WTC11 (cell line): ENCODE measurements around the gene TRIM7. TPM values are rescaled to one million over a fixed set of nuclear protein-coding genes. Genes with fewer than 3 reads are reported as not detected.

Source experiments
- ATAC-seq: fragments of 200-7000 bp; cut with Tn5 transposase; 2 replicates; pipeline ENCODE4 v1.10.0; 2021; ENCODE audit warnings: mild to moderate bottlenecking, moderate library complexity
- CTCF ChIA-PET: fragments of 300-600 bp; sonication (Branson Sonifier 250); formaldehyde crosslinking; loops from one replicate; lab custom pipeline; 2021; ENCODE audit warnings: antibody characterized with exemption; lab: Charles Lee
- POLR2A ChIA-PET: fragments of 350-600 bp; sonication (Branson Sonifier 250); formaldehyde crosslinking; loops from one replicate; lab custom pipeline; 2021; ENCODE audit warnings: antibody characterized with exemption; lab: Charles Lee
- DNase-seq: peaks from one replicate; pipeline ENCODE4 v3.0.0; 2021; ENCODE audit warnings: low spot score
- H3K27ac Mint-ChIP-seq: 2 replicates; pipeline ENCODE4 v1.8.0; 2021; ENCODE audit warnings: mixed read lengths
- H3K27me3 Mint-ChIP-seq: 2 replicates; pipeline ENCODE4 v1.8.0; 2021; ENCODE audit warnings: low read depth, mild to moderate bottlenecking, moderate library complexity, mixed read lengths
- H3K36me3 Mint-ChIP-seq: 2 replicates; pipeline ENCODE4 v1.8.0; 2021; ENCODE audit warnings: mixed read lengths
- H3K4me1 Mint-ChIP-seq: 2 replicates; pipeline ENCODE4 v1.8.0; 2022; ENCODE audit warnings: mixed read lengths
- H3K4me3 Mint-ChIP-seq: 2 replicates; pipeline ENCODE4 v1.8.0; 2021; ENCODE audit warnings: mild to moderate bottlenecking, moderate library complexity, mixed read lengths
- H3K9me3 Mint-ChIP-seq: 2 replicates; pipeline ENCODE4 v1.8.0; 2021; ENCODE audit warnings: mixed read lengths
- ATF1 ChIP-seq: sonication (generic); formaldehyde crosslinking; IDR thresholded peaks from 2 replicates; pipeline ENCODE4 v1.8.1; 2023; ENCODE audit warnings: mild to moderate bottlenecking, moderate library complexity, missing genetic modification reagents
- CDX4 ChIP-seq: fragments of 250-450 bp; sonication (Bioruptor Pico); IDR thresholded peaks from 2 replicates; pipeline ENCODE4 v1.9.0; 2021; ENCODE audit warnings: moderate library complexity, mild to moderate bottlenecking, inconsistent platforms, borderline replicate concordance
- FOXP1 ChIP-seq: sonication (generic); formaldehyde crosslinking; IDR thresholded peaks from 2 replicates; pipeline ENCODE4 v1.8.0; 2022; ENCODE audit warnings: missing genetic modification reagents, mild to moderate bottlenecking, moderate library complexity, borderline replicate concordance
- FOXP4 ChIP-seq: sonication (generic); formaldehyde crosslinking; IDR thresholded peaks from 2 replicates; pipeline ENCODE4 v1.8.0; 2022; ENCODE audit warnings: mild to moderate bottlenecking, missing genetic modification reagents
- HMGXB4 ChIP-seq: sonication (generic); formaldehyde crosslinking; IDR thresholded peaks from 2 replicates; pipeline ENCODE4 v1.8.1; 2023; ENCODE audit warnings: mild to moderate bottlenecking, moderate library complexity, missing genetic modification reagents
- IRF2 ChIP-seq: sonication (generic); formaldehyde crosslinking; IDR thresholded peaks from 2 replicates; pipeline ENCODE4 v1.8.0; 2022; ENCODE audit warnings: low read depth, missing genetic modification reagents, borderline replicate concordance
- JAZF1 ChIP-seq: fragments of 250-450 bp; sonication (Bioruptor Pico); IDR thresholded peaks from 2 replicates; pipeline ENCODE4 v1.9.0; 2021; ENCODE audit warnings: moderate library complexity, mild to moderate bottlenecking, inconsistent platforms
- MAX ChIP-seq: sonication (generic); formaldehyde crosslinking; IDR thresholded peaks from 2 replicates; pipeline ENCODE4 v1.8.0; 2022; ENCODE audit warnings: mild to moderate bottlenecking, missing genetic modification reagents
- MYBL2 ChIP-seq: sonication (generic); formaldehyde crosslinking; IDR thresholded peaks from 2 replicates; pipeline ENCODE4 v1.8.1; 2023; ENCODE audit warnings: mild to moderate bottlenecking, moderate library complexity, missing genetic modification reagents
- NFYB ChIP-seq: sonication (generic); formaldehyde crosslinking; conservative IDR thresholded peaks from 2 replicates; pipeline ENCODE4 v1.8.0; 2022; ENCODE audit warnings: low read depth, missing genetic modification reagents
- NR1H2 ChIP-seq: sonication (generic); formaldehyde crosslinking; IDR thresholded peaks from 2 replicates; pipeline ENCODE4 v1.9.0; 2021; ENCODE audit warnings: mild to moderate bottlenecking, moderate library complexity, missing genetic modification reagents
- NR3C1 ChIP-seq: sonication (generic); formaldehyde crosslinking; conservative IDR thresholded peaks from 2 replicates; pipeline ENCODE4 v1.8.1; 2023; ENCODE audit warnings: low read depth, mild to moderate bottlenecking, missing genetic modification reagents
- RELA ChIP-seq: sonication (generic); formaldehyde crosslinking; IDR thresholded peaks from 2 replicates; pipeline ENCODE4 v1.8.1; 2022; ENCODE audit warnings: missing genetic modification reagents, mild to moderate bottlenecking, borderline replicate concordance
- RORB ChIP-seq: fragments of 250-450 bp; sonication (Bioruptor Pico); IDR thresholded peaks from 2 replicates; pipeline ENCODE4 v1.9.0; 2021; ENCODE audit warnings: mild to moderate bottlenecking
- TEAD1 ChIP-seq: sonication (generic); formaldehyde crosslinking; IDR thresholded peaks from 2 replicates; pipeline ENCODE4 v1.8.0; 2022; ENCODE audit warnings: mild to moderate bottlenecking, missing genetic modification reagents
- TEAD4 ChIP-seq: sonication (generic); formaldehyde crosslinking; IDR thresholded peaks from 2 replicates; pipeline ENCODE4 v1.8.0; 2022; ENCODE audit warnings: mild to moderate bottlenecking, missing genetic modification reagents
- TP53 ChIP-seq: sonication (generic); formaldehyde crosslinking; IDR thresholded peaks from 2 replicates; pipeline ENCODE4 v1.8.1; 2023; ENCODE audit warnings: mild to moderate bottlenecking, missing genetic modification reagents
- ZNF121 ChIP-seq: sonication (generic); formaldehyde crosslinking; IDR thresholded peaks from 2 replicates; pipeline ENCODE4 v1.8.0; 2023; ENCODE audit warnings: missing genetic modification reagents
- ZNF219 ChIP-seq: sonication (generic); formaldehyde crosslinking; IDR thresholded peaks from 2 replicates; pipeline ENCODE4 v1.8.0; 2023; ENCODE audit warnings: missing genetic modification reagents, mild to moderate bottlenecking, borderline replicate concordance
- ZNF232 ChIP-seq: sonication (generic); formaldehyde crosslinking; IDR thresholded peaks from 2 replicates; pipeline ENCODE4 v1.8.0; 2022; ENCODE audit warnings: mild to moderate bottlenecking, missing genetic modification reagents
- ZNF281 ChIP-seq: sonication (generic); formaldehyde crosslinking; IDR thresholded peaks from 2 replicates; pipeline ENCODE4 v1.8.0; 2023; ENCODE audit warnings: mild to moderate bottlenecking, missing genetic modification reagents
- ZNF416 ChIP-seq: fragments of 250-450 bp; sonication (Bioruptor Pico); IDR thresholded peaks from 2 replicates; pipeline ENCODE4 v1.9.0; 2021; ENCODE audit warnings: mild to moderate bottlenecking, inconsistent platforms
- ZNF423 ChIP-seq: fragments of 250-450 bp; sonication (Bioruptor Pico); IDR thresholded peaks from 2 replicates; pipeline ENCODE4 v2.1.2; 2022; ENCODE audit warnings: mild to moderate bottlenecking, moderate library complexity
- ZNF425 ChIP-seq: fragments of 250-450 bp; sonication (Bioruptor Pico); conservative IDR thresholded peaks from 2 replicates; pipeline ENCODE4 v1.9.0; 2021; ENCODE audit warnings: mild to moderate bottlenecking
- ZNF532 ChIP-seq: fragments of 250-450 bp; sonication (Bioruptor Pico); IDR thresholded peaks from 2 replicates; pipeline ENCODE4 v1.9.0; 2021; ENCODE audit warnings: mild to moderate bottlenecking, borderline replicate concordance
- total RNA-seq: library from RNA; stranded (reverse); gene quantifications from 3 replicates; pipeline ENCODE4 v1.2.3, GENCODE V29; 2021

Gene TRIM7
- total RNA-seq, 1 experiment from 2014 or later = 1.4 TPM

- peaks cover 35% of the 10 kb centered on the region for H3K27me3 Mint-ChIP-seq
- peak; percentile 46 for DNase-seq
- POLR2A ChIA-PET = interaction anchor here (0.8 kb wide), 1 partner anchor 108 kb away, joined by 3 read pairs; no protein-coding TSS in a partner anchor
- ATAC-seq = peak; percentile 97
- CTCF ChIA-PET = interaction anchor here (0.6 to 2.8 kb wide), 6 partner anchors 10 to 314 kb away, joined by 3 to 11 read pairs (median 4); no protein-coding TSS in a partner anchor
- no peak overlapping the region for H3K4me3 Mint-ChIP-seq
- peaks cover 9% of the 10 kb centered on the region for H3K36me3 Mint-ChIP-seq
- peaks cover 35% of the 10 kb centered on the region for H3K9me3 Mint-ChIP-seq
- H3K4me1 Mint-ChIP-seq = peaks cover 34% of the 10 kb centered on the region
- no peak overlapping the region for H3K27ac Mint-ChIP-seq
- peak; percentile 42; the same call in 1 of the 2 replicates for TF ChIP-seq ZNF232 (CRISPR knock-in tag)
- 0 out of 2 replicates have a peak, but pooled peaks have one; percentile 25 for TF ChIP-seq FOXP1 (CRISPR knock-in tag)
- TF ChIP-seq ZNF121 (CRISPR knock-in tag) = no peak
- TF ChIP-seq FOXP4 (CRISPR knock-in tag) = peak; percentile 43; the same call in 1 of the 2 replicates
- TF ChIP-seq MYBL2 (CRISPR knock-in tag) = no peak
- TF ChIP-seq TP53 (CRISPR knock-in tag) = no peak
- TF ChIP-seq MAX = peak; percentile 85
- TF ChIP-seq IRF2 = no peak
- TF ChIP-seq ZNF281 = no peak
- no peak for TF ChIP-seq ZNF423 (CRISPR knock-in tag)
- TF ChIP-seq CDX4 (CRISPR knock-in tag) = no peak
- TF ChIP-seq TEAD1 = 0 out of 2 replicates have a peak, but pooled peaks have one; percentile 10
- TF ChIP-seq ZNF416 (CRISPR knock-in tag) = no peak
- TF ChIP-seq ATF1 (CRISPR knock-in tag) = no peak
- no peak for TF ChIP-seq RELA
- TF ChIP-seq TEAD4 (CRISPR knock-in tag) = no peak
- no peak for TF ChIP-seq NR1H2 (CRISPR knock-in tag)
- no peak for TF ChIP-seq JAZF1 (CRISPR knock-in tag)
- no peak for TF ChIP-seq ZNF425
- 0 out of 2 replicates have a peak, but pooled peaks have one; percentile 36 for TF ChIP-seq NFYB
- TF ChIP-seq ZNF532 (CRISPR knock-in tag) = 0 out of 2 replicates have a peak, but pooled peaks have one; percentile 40
- TF ChIP-seq RORB = no peak
- TF ChIP-seq NR3C1 (CRISPR knock-in tag) = no peak
- TF ChIP-seq ZNF219 (CRISPR knock-in tag) = no peak
- TF ChIP-seq HMGXB4 (CRISPR knock-in tag) = 0 out of 2 replicates have a peak, but pooled peaks have one; percentile 29
Observed at GRCh38 chr5:181151146-181151545, 53.9 kb downstream of the TRIM7 start.
